WTC11 (cell line): ENCODE data around the gene CCDC181. TPM values are rescaled to one million over a fixed set of nuclear protein-coding genes. Genes with fewer than 3 reads are reported as not detected.

ENCODE experiments used
- ATAC-seq: fragments of 200-7000 bp; cut with Tn5 transposase; 2 replicates; pipeline ENCODE4 v1.10.0; 2021; ENCODE audit warnings: mild to moderate bottlenecking, moderate library complexity
- CTCF ChIA-PET: fragments of 300-600 bp; sonication (Branson Sonifier 250); formaldehyde crosslinking; loops from one replicate; lab custom pipeline; 2021; ENCODE audit warnings: antibody characterized with exemption; lab: Charles Lee
- POLR2A ChIA-PET: fragments of 350-600 bp; sonication (Branson Sonifier 250); formaldehyde crosslinking; loops from one replicate; lab custom pipeline; 2021; ENCODE audit warnings: antibody characterized with exemption; lab: Charles Lee
- DNase-seq: peaks from one replicate; pipeline ENCODE4 v3.0.0; 2021; ENCODE audit warnings: low spot score
- H3K27ac Mint-ChIP-seq: 2 replicates; pipeline ENCODE4 v1.8.0; 2021; ENCODE audit warnings: mixed read lengths
- H3K27me3 Mint-ChIP-seq: 2 replicates; pipeline ENCODE4 v1.8.0; 2021; ENCODE audit warnings: low read depth, mild to moderate bottlenecking, moderate library complexity, mixed read lengths
- H3K36me3 Mint-ChIP-seq: 2 replicates; pipeline ENCODE4 v1.8.0; 2021; ENCODE audit warnings: mixed read lengths
- H3K4me1 Mint-ChIP-seq: 2 replicates; pipeline ENCODE4 v1.8.0; 2022; ENCODE audit warnings: mixed read lengths
- H3K4me3 Mint-ChIP-seq: 2 replicates; pipeline ENCODE4 v1.8.0; 2021; ENCODE audit warnings: mild to moderate bottlenecking, moderate library complexity, mixed read lengths
- H3K9me3 Mint-ChIP-seq: 2 replicates; pipeline ENCODE4 v1.8.0; 2021; ENCODE audit warnings: mixed read lengths
- ATF1 ChIP-seq: sonication (generic); formaldehyde crosslinking; IDR thresholded peaks from 2 replicates; pipeline ENCODE4 v1.8.1; 2023; ENCODE audit warnings: mild to moderate bottlenecking, moderate library complexity, missing genetic modification reagents
- CTCF ChIP-seq: fragments of 200-600 bp; IDR thresholded peaks from 2 replicates; pipeline ENCODE4 v1.8.0; 2022; ENCODE audit warnings: antibody characterized with exemption
- PRDM15 ChIP-seq: sonication (generic); formaldehyde crosslinking; IDR thresholded peaks from 2 replicates; pipeline ENCODE4 v1.8.0; 2022; ENCODE audit warnings: missing genetic modification reagents
- SMAD3 ChIP-seq: sonication (generic); formaldehyde crosslinking; IDR thresholded peaks from 2 replicates; pipeline ENCODE4 v1.8.0; 2022; ENCODE audit warnings: missing genetic modification reagents, mild to moderate bottlenecking, borderline replicate concordance
- TCF7 ChIP-seq: sonication (generic); formaldehyde crosslinking; IDR thresholded peaks from 2 replicates; pipeline ENCODE4 v1.8.0; 2022; ENCODE audit warnings: mild to moderate bottlenecking, low read depth, missing genetic modification reagents, moderate library complexity
- ZNF121 ChIP-seq: sonication (generic); formaldehyde crosslinking; IDR thresholded peaks from 2 replicates; pipeline ENCODE4 v1.8.0; 2023; ENCODE audit warnings: missing genetic modification reagents
- ZNF138 ChIP-seq: sonication (generic); formaldehyde crosslinking; conservative IDR thresholded peaks from 2 replicates; pipeline ENCODE4 v1.8.1; 2022; ENCODE audit warnings: mild to moderate bottlenecking, moderate library complexity, missing genetic modification reagents
- ZNF512 ChIP-seq: sonication (generic); formaldehyde crosslinking; IDR thresholded peaks from 2 replicates; pipeline ENCODE4 v1.8.1; 2022; ENCODE audit warnings: missing genetic modification reagents, borderline replicate concordance
- total RNA-seq: library from RNA; stranded (reverse); gene quantifications from 3 replicates; pipeline ENCODE4 v1.2.3, GENCODE V29; 2021
- TF ChIP-seq, protein P1 (sequence below): sonication (generic); formaldehyde crosslinking; IDR thresholded peaks from 2 replicates; pipeline ENCODE4 v1.8.1; 2023; ENCODE audit warnings: mild to moderate bottlenecking, moderate library complexity, missing genetic modification reagents
- TF ChIP-seq, protein P2 (sequence below): sonication (generic); formaldehyde crosslinking; IDR thresholded peaks from 2 replicates; pipeline ENCODE4 v1.8.0; 2022; ENCODE audit warnings: mild to moderate bottlenecking, missing genetic modification reagents

The CCDC181 gene
- total RNA-seq, 1 experiment from 2014 or later, result 1.5 TPM

DNA sequence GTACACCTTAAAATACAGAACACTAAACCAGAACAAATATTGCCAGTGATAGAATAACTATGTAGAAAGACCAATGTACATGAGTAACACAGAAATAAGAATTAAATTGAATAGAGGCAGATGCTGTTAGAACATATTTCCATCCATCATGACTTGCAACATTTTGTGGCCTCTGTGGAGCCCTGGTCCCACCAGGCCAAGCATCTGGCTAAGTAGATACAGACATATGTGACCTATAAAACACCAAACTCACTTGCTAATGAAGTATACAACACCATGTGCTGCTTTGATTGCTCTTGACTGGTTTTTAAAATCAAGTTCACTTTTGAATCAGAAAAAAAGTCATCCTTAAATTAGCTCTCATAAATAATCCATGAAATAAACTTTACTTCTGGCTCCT, 38.0 kb upstream of the CCDC181 start (continued):
- TF ChIP-seq ZNF512 (CRISPR knock-in tag) (no peak), TCF7 (no peak)

DNA sequence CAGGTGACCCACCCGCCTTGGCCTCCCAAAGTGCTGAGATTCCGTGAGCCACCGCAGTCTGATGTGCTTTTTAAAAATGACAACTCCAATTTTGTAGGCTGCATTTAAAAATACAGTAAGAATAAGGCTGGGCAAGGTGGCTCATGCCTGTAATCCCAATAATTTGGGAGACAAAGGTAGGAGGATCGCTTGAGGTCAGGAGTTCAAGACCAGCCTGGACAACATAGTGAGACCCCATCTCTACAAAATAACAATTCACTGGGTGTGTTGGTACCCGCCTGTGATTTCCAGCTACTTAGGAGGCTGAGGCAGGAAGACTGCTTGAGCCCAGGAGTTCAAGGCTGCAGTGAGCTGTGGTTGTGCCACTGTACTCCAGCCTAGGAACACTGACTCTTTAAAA, 35.1 kb upstream of the CCDC181 start:
- H3K9me3 Mint-ChIP-seq, result peaks cover 7% of the 10 kb centered on the region

DNA sequence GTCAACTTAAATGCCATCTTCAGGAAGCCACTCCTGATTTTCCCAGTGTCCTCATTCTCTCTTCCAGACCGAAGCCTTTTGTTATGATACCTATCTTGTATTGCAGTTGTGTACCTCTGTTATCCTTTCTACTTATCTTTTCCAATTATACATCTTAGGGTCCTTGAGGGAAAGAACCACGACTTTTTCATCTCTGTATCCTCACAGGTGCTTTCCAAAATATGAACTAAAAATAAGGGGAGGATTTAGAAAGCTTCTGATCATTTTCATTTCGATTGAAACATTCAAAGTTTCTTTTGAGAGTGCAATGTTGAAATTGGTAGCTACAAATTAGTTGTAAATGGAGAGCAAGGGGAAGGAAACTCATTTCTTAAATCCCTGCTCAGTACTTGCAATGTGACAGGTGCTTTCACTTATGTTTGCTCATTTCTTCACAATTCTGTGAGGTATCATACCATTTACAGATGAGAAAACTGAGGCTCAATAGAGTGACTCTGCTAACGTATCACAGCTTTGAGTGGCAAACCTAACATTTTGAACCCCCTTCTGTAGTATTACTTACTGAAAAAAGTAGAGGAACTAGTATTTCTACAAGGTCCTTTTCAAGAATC, 34.2 kb upstream of the CCDC181 start:
- POLR2A ChIA-PET, result no interaction called here
- peaks cover 15% of the 10 kb centered on the region for H3K36me3 Mint-ChIP-seq

More for the DNA sequence above, 35.1 kb upstream of the CCDC181 start:
- H3K36me3 Mint-ChIP-seq, result peaks cover 9% of the 10 kb centered on the region
- TF ChIP-seq CTCF, result no peak
- TF ChIP-seq, protein P1, sequence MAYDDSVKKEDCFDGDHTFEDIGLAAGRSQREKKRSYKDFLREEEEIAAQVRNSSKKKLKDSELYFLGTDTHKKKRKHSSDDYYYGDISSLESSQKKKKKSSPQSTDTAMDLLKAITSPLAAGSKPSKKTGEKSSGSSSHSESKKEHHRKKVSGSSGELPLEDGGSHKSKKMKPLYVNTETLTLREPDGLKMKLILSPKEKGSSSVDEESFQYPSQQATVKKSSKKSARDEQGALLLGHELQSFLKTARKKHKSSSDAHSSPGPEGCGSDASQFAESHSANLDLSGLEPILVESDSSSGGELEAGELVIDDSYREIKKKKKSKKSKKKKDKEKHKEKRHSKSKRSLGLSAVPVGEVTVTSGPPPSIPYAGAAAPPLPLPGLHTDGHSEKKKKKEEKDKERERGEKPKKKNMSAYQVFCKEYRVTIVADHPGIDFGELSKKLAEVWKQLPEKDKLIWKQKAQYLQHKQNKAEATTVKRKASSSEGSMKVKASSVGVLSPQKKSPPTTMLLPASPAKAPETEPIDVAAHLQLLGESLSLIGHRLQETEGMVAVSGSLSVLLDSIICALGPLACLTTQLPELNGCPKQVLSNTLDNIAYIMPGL (CRISPR knock-in tag), result no peak
- TF ChIP-seq, protein P2, sequence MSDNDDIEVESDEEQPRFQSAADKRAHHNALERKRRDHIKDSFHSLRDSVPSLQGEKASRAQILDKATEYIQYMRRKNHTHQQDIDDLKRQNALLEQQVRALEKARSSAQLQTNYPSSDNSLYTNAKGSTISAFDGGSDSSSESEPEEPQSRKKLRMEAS (CRISPR knock-in tag), result no peak
- TF ChIP-seq ZNF121, result peak; percentile 40; the same call in 1 of the 2 replicates
- TF ChIP-seq ZNF138 (CRISPR knock-in tag), result no peak
- no peak for TF ChIP-seq SMAD3 (CRISPR knock-in tag)
- no peak for TF ChIP-seq ATF1 (CRISPR knock-in tag)
- TF ChIP-seq, all 79 proteins: peak for 1
- ChIA-PET CTCF (no interaction called here), POLR2A (no interaction called here)
- DNase-seq, result no peak
- Mint-ChIP-seq H3K27me3 (no peaks in the 10 kb centered on the region), H3K27ac (no peak overlapping the region), H3K4me1 (peaks cover 8% of the 10 kb centered on the region), H3K4me3 (no peak overlapping the region)
- ATAC-seq, result no peak

More for the DNA sequence above, 34.2 kb upstream of the CCDC181 start:
- no peaks in the 10 kb centered on the region for H3K27me3 Mint-ChIP-seq
- ATAC-seq, result no peak
- no peak for DNase-seq
- H3K4me3 Mint-ChIP-seq, result no peak overlapping the region
- H3K4me1 Mint-ChIP-seq, result peaks cover 8% of the 10 kb centered on the region
- H3K27ac Mint-ChIP-seq, result no peak overlapping the region
- TF ChIP-seq PRDM15 (CRISPR knock-in tag) (0 out of 2 replicates have a peak, but pooled peaks have one; percentile 46), ZNF121 (no peak)
- H3K9me3 Mint-ChIP-seq, result peaks cover 16% of the 10 kb centered on the region
- CTCF ChIA-PET, result no interaction called here
